AG09309 (cell line): Measurements from ENCODE around the gene CACNA1C.
A peak's percentile ranks its signal among the peaks of the same experiment; 100 is the strongest.

ENCODE experiments used
- DNase-seq: peaks from one replicate; pipeline ENCODE4 v3.0.0-alpha.2; 2010; ENCODE audit warnings: low read depth
- H3K4me3 ChIP-seq: 2 replicates; pipeline ENCODE4 v1.5.1; 2011; ENCODE audit warnings: mild to moderate bottlenecking, low read depth, low read length, moderate library complexity; ENCODE audit not compliant: control insufficient read depth
- TF ChIP-seq, protein P1 (sequence below): IDR thresholded peaks from 2 replicates; pipeline ENCODE4 v1.5.1; 2011; ENCODE audit warnings: mild to moderate bottlenecking, low read depth, low read length, inconsistent platforms; ENCODE audit not compliant: insufficient read depth, control insufficient read depth; ENCODE audit errors: missing control alignments

CACNA1C gene

DNA sequence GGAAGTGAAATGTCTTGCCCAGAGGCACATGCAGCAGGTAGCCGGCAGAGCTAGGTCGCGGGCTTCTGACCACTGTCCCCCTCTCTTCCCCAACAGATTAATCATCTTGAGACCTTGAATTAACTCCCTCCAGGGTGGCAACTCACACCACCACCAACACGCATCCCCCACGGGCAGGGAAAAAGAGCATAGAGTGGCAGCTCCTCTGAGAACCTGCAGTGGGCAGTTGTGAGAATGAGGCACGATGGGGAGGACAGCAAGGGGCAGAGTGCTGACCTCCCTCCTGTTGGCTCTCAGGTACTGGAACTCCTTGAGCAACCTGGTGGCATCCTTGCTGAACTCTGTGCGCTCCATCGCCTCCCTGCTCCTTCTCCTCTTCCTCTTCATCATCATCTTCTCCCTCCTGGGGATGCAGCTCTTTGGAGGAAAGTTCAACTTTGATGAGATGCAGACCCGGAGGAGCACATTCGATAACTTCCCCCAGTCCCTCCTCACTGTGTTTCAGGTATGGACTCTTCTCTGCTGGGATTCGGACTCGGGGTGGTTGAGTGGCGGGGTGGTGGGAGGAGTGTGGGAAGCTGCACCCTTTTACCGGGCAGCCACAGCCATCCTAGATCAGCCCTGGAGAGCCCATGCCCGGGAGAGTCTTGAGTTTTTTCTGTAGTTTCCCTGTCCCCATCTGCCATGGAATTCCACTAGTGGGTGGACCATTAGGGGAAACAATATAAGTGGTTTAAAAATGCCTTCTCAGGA is 528.7 kb downstream of the CACNA1C start:
- TF ChIP-seq, protein P1, sequence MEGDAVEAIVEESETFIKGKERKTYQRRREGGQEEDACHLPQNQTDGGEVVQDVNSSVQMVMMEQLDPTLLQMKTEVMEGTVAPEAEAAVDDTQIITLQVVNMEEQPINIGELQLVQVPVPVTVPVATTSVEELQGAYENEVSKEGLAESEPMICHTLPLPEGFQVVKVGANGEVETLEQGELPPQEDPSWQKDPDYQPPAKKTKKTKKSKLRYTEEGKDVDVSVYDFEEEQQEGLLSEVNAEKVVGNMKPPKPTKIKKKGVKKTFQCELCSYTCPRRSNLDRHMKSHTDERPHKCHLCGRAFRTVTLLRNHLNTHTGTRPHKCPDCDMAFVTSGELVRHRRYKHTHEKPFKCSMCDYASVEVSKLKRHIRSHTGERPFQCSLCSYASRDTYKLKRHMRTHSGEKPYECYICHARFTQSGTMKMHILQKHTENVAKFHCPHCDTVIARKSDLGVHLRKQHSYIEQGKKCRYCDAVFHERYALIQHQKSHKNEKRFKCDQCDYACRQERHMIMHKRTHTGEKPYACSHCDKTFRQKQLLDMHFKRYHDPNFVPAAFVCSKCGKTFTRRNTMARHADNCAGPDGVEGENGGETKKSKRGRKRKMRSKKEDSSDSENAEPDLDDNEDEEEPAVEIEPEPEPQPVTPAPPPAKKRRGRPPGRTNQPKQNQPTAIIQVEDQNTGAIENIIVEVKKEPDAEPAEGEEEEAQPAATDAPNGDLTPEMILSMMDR = no peak
- no peak for DNase-seq
- H3K4me3 ChIP-seq = no peak overlapping the region

DNA sequence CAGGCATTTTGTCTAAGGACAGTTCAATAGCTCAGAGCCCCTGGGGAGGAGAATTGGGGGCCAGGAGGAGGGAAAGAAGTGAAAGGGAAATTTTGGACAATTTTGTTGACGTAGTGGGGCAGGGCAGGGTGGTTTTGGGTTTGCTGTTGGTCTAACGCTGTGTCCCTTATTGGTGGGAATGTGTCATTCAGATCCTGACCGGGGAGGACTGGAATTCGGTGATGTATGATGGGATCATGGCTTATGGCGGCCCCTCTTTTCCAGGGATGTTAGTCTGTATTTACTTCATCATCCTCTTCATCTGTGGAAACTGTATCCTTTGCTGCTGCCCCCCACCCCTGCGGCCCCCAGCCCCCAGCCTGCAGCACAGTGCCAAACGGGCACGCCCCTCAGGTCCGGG is 529.8 kb downstream of the CACNA1C start:
- no peak for DNase-seq
- TF ChIP-seq, protein P1 = no peak

DNA sequence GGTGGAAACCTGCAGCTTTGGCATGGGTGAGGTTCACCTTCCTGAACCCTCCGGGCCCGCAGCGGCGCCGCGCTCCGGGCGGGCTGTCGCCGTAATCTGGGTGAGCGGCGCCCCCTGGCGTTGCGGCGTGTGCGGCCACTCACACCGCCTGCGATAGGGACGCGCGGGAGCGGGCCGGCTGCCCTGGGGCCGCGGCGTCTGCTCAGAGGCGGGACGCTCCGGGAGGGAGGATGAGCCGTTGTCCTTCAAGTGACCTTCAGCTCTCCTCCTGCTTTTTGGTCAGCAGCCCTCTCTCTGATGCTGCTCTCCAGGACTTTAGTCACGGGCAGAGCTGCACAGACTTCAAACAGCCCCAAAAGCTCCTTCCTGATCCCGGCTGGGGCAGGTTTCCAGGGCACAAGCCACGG is 530.3 kb downstream of the CACNA1C start:
- TF ChIP-seq, protein P1 = peak; percentile 61
- no peak overlapping the region for H3K4me3 ChIP-seq
- no peak for DNase-seq

More for the DNA sequence above, 529.8 kb downstream of the CACNA1C start:
- H3K4me3 ChIP-seq = no peak overlapping the region

DNA sequence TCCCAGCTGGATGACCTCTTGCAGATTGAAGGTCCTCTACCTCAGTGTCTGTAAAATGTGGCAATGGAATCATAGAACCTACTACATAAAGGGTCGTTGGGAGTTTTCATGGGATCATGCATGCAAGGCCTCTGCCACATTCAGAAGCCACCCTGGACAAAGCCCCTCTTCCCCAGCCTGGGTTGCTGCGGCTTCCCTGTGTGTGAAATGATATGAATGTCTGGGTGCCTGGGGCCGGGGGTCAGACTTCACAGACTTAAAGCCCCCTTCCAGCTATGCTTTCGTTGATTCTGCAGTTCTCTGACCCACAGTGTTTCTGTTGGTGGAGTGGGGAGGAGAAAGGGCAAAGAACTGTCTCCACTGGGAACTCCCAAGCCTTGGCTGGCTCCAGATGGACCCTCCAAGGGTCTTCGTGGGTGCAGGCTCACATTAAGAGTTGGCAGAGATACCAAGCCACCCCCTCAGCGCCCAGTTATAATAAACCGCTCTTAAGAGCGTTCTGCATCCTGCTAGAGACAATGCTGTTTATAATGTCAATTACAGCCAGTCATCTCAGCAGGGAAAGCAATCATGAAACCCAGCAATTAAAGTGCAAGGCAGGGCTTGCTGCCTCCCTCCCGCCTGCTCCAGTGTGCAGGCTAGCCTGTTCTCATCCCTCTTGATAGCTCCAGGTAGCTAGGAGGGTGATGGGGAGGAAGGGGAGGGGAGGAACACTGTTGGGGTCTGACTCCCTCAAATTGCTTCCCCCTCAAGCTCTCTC is 531.0 kb downstream of the CACNA1C start:
- TF ChIP-seq, protein P1 = no peak
- H3K4me3 ChIP-seq = no peak overlapping the region
- no peak for DNase-seq

- TF ChIP-seq, protein P1 = no peak
- H3K4me3 ChIP-seq = no peak overlapping the region
- DNase-seq = no peak
These were observed 533.6 kb downstream of the CACNA1C start for GRCh38 chr12:2586156-2587038.

DNA sequence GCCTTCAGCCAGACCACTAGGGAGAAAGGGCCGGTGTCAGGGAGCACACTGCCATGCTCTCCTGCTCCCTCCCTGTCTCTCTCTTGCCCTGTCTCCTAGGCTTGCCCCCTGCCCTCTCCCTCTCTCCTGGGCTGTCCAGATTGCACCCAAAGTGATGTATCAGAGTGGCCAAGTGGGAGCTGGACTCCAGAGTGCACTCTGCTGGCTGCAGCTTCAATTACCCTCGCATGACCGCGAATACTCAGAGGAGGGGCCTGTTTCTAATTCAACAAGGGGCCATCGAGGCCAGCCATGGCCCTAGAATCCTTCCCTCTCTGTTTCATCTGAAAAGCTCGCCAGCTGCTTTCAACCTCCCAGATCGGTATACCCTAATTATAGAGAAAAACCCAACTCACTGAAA is 535.6 kb downstream of the CACNA1C start:
- TF ChIP-seq, protein P1 = no peak
- no peak overlapping the region for H3K4me3 ChIP-seq
- DNase-seq = no peak
